ENCODE data around the gene PTDSS2.

The PTDSS2 gene

GRCh38 chr11:490186-490929 lies 40.3 kb downstream of the PTDSS2 start:
- DNase-seq (ENCODE audit: low read depth, low spot score) = no peak
- POLR2A ChIA-PET = no interaction called here
- no peak overlapping the region for H3K4me3 ChIP-seq (ENCODE audit: low read depth, low read length)
- CTCF ChIA-PET = no interaction called here
- no peak for TF ChIP-seq CTCF (IDR thresholded peaks at IDR 0.05; ENCODE audit: insufficient read depth, low read length, missing control alignments)

- CTCF ChIA-PET = no interaction called here
- TF ChIP-seq CTCF (IDR thresholded peaks at IDR 0.05; ENCODE audit: insufficient read depth, low read length, missing control alignments) = no peak
- POLR2A ChIA-PET = no interaction called here
- DNase-seq (ENCODE audit: low read depth, low spot score) = no peak
- no peak overlapping the region for H3K4me3 ChIP-seq (ENCODE audit: low read depth, low read length)
Observed at GRCh38 chr11:490930-491260, 40.8 kb downstream of the PTDSS2 start.

GRCh38 chr11:491358-491757 lies 41.3 kb downstream of the PTDSS2 start:
- ChIA-PET CTCF (no interaction called here), POLR2A (no interaction called here)
- H3K4me3 ChIP-seq (ENCODE audit: low read depth, low read length) = no peak overlapping the region
- DNase-seq (ENCODE audit: low read depth, low spot score) = no peak
- TF ChIP-seq CTCF (IDR thresholded peaks at IDR 0.05; ENCODE audit: insufficient read depth, low read length, missing control alignments) = no peak

- ChIA-PET CTCF (interaction anchor here (1.0 kb wide), 1 partner anchor 25 kb away, joined by 3 read pairs; no protein-coding TSS in a partner anchor), POLR2A (no interaction called here)
- no peak for DNase-seq (ENCODE audit: low read depth, low spot score)
- H3K4me3 ChIP-seq (ENCODE audit: low read depth, low read length) = no peak overlapping the region
- no peak for TF ChIP-seq CTCF (IDR thresholded peaks at IDR 0.05; ENCODE audit: insufficient read depth, low read length, missing control alignments)
Observed at GRCh38 chr11:492427-493226, 42.5 kb downstream of the PTDSS2 start.

- ChIA-PET CTCF (no interaction called here), POLR2A (interaction anchor here (1.3 kb wide), 1 partner anchor 12 kb away, joined by 4 read pairs; the partner anchor contains the start of gene RNH1)
- no peak overlapping the region for H3K4me3 ChIP-seq (ENCODE audit: low read depth, low read length)
- no peak for DNase-seq (ENCODE audit: low read depth, low spot score)
- TF ChIP-seq CTCF (IDR thresholded peaks at IDR 0.05; ENCODE audit: insufficient read depth, low read length, missing control alignments) = no peak
Observed at GRCh38 chr11:494761-495536, 44.9 kb downstream of the PTDSS2 start.

GRCh38 chr11:495537-495931 lies 45.5 kb downstream of the PTDSS2 start:
- H3K4me3 ChIP-seq (ENCODE audit: low read depth, low read length) = no peak overlapping the region
- no peak for TF ChIP-seq CTCF (IDR thresholded peaks at IDR 0.05; ENCODE audit: insufficient read depth, low read length, missing control alignments)
- ChIA-PET POLR2A (interaction anchor here (1.3 kb wide), 1 partner anchor 11 kb away, joined by 4 read pairs; the partner anchor contains the start of gene RNH1), CTCF (interaction anchor here (1.6 kb wide), 1 partner anchor 47 kb away, joined by 4 read pairs; no protein-coding TSS in a partner anchor)
- no peak for DNase-seq (ENCODE audit: low read depth, low spot score)

Data from AG04449 (cell line).